Fibroblast of the aortic adventitia (primary cell): ENCODE measurements around the gene KLHL2. TPM values are rescaled to one million over a fixed set of nuclear protein-coding genes. Genes with fewer than 3 reads are reported as not detected.

Experiments
- DNase-seq: peaks from one replicate; pipeline ENCODE4 v3.0.0-alpha.2; 2010; ENCODE audit warnings: low read depth
- H3K4me3 ChIP-seq: 2 replicates; pipeline ENCODE4 v1.5.1; 2011; ENCODE audit warnings: low read depth, mild to moderate bottlenecking, control low read depth, low read length, moderate library complexity
- total RNA-seq: library from RNA; depleted of rRNA; stranded (reverse); fragments of >200 nt; gene quantifications from 2 replicates; pipeline ENCODE4 v1.2.3, GENCODE V29; 2012; ENCODE audit warnings: low replicate concordance
- TF ChIP-seq, protein P1 (sequence below): IDR thresholded peaks from 2 replicates; pipeline ENCODE4 v1.5.1; 2011; ENCODE audit warnings: mild to moderate bottlenecking, low read length, control low read depth, inconsistent platforms; ENCODE audit not compliant: insufficient read depth

KLHL2 gene
- total RNA-seq, 1 donor: 14.8 TPM

DNA sequence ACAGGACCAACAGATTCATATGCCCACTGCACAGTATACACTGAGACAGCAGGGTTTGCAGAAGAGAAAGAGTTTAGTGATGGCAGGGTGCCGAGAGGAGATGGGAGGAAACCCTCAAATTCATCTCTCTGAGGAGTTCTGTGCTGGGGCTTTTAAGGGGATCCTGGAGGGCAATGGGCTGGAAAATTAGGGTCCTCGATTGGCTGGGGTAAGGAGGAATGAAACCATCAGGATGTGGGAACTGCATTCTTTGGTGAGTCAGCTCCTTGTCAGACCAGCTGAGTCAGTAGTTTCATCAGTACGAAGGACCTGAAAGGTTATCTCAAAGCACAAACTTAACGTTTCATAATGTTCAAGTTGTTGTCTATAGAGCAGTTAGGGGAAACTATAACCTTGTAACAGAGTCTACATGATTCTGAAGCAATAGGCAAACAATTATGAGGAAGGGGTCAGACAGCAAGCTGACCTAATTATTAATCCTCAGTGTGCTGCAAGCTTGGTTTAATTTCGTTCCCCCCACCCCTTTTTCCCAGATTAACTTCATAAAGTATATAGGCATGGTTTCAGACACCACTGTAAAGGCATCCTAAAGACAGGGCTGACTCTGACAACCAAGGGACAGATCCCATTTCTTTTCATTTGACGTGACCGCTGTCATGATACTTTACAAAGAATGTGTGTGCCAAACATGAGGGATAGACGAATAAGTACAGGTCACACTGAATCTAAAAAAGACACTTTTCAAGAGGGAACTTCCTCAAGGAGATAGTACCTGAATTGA is 118.6 kb downstream of the KLHL2 start:
- H3K4me3 ChIP-seq: peak overlapping the region; percentile 72
- TF ChIP-seq, protein P1, sequence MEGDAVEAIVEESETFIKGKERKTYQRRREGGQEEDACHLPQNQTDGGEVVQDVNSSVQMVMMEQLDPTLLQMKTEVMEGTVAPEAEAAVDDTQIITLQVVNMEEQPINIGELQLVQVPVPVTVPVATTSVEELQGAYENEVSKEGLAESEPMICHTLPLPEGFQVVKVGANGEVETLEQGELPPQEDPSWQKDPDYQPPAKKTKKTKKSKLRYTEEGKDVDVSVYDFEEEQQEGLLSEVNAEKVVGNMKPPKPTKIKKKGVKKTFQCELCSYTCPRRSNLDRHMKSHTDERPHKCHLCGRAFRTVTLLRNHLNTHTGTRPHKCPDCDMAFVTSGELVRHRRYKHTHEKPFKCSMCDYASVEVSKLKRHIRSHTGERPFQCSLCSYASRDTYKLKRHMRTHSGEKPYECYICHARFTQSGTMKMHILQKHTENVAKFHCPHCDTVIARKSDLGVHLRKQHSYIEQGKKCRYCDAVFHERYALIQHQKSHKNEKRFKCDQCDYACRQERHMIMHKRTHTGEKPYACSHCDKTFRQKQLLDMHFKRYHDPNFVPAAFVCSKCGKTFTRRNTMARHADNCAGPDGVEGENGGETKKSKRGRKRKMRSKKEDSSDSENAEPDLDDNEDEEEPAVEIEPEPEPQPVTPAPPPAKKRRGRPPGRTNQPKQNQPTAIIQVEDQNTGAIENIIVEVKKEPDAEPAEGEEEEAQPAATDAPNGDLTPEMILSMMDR: no peak
- DNase-seq: peak; percentile 77

DNA sequence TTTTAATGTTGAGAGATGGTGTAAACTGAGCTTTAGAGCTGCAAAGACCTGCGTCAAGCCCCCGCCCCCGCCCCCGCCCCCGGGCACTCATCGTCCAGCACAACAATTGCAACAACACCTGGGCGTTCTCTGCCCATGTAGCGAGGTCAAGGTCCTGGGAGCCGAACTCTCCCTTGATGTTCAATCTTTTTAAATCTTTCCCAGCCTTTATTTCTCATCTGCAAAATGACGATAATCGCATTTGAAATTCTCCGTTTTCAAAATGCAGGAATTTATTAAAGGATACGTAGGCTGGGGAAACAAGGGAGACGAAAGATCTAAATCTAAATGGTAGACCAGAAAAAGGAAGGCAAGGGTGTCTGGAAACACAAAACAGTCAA is 119.5 kb downstream of the KLHL2 start:
- DNase-seq: no peak
- peak overlapping the region; percentile 72 for H3K4me3 ChIP-seq
- TF ChIP-seq, protein P1: no peak

DNA sequence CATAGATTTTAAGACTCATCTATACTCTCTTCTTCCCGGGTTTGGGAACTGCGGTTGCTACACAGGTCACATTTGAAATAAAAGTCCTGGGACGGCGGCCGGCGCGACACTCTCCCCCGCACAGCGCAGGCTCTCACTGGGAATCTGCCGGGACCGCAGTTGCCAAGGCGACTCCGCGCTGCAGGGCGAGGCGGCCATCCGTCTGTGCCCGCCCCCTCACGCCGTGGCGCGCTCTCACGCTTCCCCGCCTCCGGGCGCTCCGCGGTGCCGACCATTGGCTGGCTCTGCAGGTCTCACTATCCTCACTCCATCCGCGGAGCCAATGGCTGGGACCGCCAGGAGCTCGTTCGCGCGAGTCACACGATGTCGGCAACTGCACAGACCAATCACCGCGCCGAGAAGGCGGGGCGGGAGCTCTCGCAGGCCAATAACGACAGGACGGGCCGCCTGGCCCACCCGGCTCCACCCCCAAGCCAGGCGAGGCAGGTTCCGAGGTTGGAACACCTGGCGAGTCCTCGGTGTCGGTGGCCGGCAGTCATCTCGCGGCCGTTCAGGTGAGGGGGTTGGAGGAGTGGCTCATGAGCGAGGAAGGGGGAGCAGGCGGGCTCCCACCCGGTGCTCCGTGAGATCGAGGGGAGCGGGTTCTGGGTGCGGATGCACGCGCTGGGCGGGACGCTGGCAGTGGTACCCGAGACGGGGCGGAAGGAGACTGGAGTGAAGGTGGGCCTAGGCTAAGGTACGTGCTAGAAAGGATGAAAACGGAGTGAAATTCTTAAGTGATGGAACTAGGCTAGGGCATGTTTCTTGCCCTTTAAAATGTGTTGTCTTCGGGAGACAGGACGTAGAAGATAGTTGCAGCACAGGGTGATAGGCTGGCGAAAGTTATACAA is 120.1 kb downstream of the KLHL2 start, which contains the start of gene MSMO1:
MSMO1 (plus strand) TSS at position 459 of the 890 bp plus-strand sequence. CDS start 5,702 bp downstream, outside the sequence.
- TF ChIP-seq, protein P1: no peak
- H3K4me3 ChIP-seq: peak within 1 kb of the TSS; percentile 98
- DNase-seq: peak; percentile 99

DNA sequence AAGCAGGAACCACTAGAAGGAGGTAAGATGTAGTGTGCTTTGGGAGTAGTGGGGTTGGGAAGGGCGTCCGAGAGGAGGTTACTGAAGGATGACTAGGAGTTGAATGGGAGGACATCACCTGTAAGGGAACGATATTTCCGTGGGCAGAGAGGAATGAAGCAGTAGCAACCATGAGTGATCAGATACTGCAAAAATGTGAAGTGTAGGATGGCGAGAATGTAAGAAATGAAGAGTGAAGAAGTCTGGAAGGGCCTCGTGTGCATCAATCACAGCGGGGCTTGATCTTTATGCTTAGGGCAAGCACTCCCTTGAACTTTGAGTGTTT is 120.7 kb downstream of the KLHL2 start:
- TF ChIP-seq, protein P1: no peak
- no peak for DNase-seq
- peak overlapping the region; percentile 98 for H3K4me3 ChIP-seq

DNA sequence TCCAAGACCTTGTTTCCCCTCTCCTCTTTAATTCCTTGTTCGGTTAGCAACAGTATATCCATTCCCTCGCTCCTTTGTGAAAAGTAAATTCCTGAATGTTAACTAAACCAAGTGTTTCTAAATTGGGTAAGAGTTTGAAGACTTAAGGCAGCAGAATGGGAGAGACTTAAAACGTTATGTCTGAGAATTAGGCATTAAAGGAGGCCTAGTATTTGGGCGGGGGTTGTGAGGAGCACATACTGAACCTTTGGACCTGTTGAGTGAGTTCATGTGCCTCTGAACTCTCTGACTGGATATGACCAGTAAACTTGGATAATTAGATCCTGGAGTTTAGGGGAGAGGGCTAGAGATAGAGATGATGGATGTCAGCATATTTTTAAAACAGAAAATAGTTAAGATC is 121.3 kb downstream of the KLHL2 start:
- TF ChIP-seq, protein P1: no peak
- DNase-seq: no peak
- peak overlapping the region; percentile 98 for H3K4me3 ChIP-seq

DNA sequence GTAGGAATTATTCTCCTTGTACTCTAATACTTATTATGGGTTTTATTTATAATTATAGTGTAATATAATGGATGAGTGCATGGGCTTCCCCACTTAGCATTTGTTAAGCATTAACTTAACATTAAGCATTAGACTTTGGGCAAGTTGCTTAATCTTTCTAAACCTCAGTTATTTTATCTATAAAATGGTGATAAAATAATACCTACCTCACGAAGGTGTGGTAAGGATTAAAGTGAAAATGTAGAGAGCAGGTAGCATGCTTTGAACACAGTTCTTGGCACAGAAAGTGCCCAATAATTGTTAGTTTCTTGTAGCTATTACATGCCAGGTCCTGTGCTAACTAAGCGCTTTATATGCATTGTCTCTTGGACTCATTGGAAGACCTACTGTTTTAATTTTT is 122.7 kb downstream of the KLHL2 start:
- TF ChIP-seq, protein P1: no peak
- DNase-seq: no peak
- H3K4me3 ChIP-seq: peak overlapping the region; percentile 39
